Left lobe of liver (tissue), 2 donors: ENCODE results near the gene CD180. TPM values are rescaled to one million over a fixed set of nuclear protein-coding genes. Genes with fewer than 3 reads are reported as not detected.
"Not testable (repeated sequence)": the region's sequence is repeated elsewhere in the genome, so short reads cannot be mapped to it uniquely, and the experiment has no call there.

Source experiments
- ATAC-seq: fragments of 200-7000 bp; cut with Tn5 transposase; one replicate; pipeline ENCODE4 v1.9.1; 2020; ENCODE audit warnings: mild to moderate bottlenecking, moderate library complexity
- DNase-seq: peaks from one replicate; pipeline ENCODE4 v3.0.0-alpha.2; 2020; ENCODE audit warnings: low spot score
- total RNA-seq: library from RNA; stranded (reverse); gene quantifications from one replicate; pipeline ENCODE4 v1.2.1, GENCODE V29; 2021
- donor health status: DM: no; HTN: no; CAD: no; lungs with moderate emphysema.
- donor health status: DM: no; HTN: yes; CAD: no.

The CD180 gene
- total RNA-seq, 1 donor from 2014 or later = 0.38 TPM

GRCh38 chr5:67189931-67190330, 6.7 kb downstream of the CD180 start:
- DNase-seq (no peak), ATAC-seq (no peak)

DNA sequence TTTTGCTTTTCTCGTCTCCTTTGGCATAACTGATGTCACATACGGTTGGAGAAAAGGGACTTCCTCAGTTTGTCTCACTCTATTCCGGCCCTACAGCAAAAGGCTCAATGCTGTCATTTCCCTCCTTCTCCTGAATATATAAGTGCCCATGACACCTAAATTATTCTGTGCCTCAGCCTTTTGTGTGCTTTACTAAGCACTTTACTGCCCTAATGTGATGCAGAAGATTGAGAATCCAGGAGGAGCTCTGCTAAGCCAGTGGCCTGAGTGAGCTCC, 7.6 kb downstream of the CD180 start:
- DNase-seq (no peak), ATAC-seq (no peak)

- no peak for DNase-seq
- ATAC-seq = no peak
Measured at GRCh38 chr5:67188274-67189078, 8.1 kb downstream of the CD180 start.

DNA sequence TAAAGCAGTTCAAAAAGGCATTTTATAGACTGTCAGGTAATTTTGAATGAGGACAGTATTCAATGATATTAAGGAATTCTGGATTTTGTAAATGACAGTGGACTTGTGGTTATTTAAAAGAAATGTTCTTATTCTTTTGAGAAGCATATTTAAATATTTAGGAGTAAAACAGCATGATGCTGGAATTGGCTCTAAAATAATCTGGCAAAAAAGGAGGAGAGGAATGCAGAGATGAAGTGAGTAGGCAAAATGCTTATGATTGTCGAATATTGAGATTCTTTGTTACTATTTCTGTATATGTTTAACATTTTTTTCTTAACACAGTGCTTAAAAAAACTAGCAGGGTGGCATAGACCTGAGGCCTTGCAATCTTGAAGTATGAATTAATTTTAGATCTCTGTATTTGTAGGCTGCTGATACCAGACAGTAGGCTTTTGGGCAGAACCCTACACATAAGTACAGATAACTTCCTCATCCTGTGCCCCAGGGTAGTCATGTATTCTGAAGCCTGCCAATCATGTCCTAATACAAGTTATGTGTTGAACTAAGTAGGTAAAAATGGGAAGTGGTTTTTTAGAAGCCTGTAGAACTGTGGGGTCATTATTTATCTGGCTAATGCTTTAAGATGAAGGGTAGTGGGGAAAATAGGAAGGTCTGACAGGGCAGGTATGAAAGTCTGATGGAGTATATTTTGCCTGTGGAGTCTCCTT, 9.4 kb downstream of the CD180 start:
- ATAC-seq = peak; percentile 24
- no peak for DNase-seq

DNA sequence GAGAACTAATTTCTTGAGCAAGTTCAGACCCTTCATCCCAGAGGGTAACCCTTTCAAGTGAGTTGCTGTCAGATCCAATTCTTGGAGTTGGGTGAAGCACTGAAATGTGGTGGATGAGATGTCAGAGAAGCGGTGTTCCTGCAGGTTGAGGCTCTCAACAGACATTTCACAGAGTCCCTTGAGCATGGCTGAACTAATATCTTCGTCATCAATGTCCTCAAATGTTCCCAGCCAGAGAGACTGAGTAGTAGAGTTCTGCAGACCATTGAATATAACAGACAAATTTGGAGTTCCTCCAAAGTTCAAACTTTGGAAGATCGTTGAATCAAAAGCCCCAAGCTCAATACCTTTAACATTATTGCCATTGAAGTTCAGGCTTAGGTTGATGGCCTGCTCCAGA, 12.7 kb downstream of the CD180 start:
- DNase-seq (no peak), ATAC-seq (no peak)

DNA sequence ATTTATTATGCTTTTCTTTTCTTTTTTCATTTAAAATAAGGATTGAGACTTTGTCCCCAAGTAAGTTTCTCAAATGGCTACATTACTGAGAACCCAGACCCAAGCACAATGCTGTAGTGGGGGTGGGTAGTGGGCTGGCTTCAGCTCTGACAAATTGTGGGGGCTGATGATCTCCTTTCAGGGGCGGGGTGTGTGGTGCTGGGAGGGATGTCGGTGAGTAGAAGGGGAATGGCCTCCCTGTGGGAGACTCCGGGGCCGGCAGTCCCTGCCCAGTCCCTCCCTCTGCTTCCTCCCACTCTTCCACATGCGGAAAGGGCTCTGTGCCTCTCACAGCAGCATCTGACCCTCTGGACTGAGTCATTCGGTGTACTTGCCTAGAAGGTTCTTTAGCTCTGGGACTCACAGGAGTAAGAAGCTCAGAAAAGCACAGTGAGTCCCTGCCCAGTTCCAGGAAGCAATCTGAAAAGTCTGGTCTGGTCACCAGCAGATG, 14.3 kb downstream of the CD180 start:
- ATAC-seq (peak; percentile 74), DNase-seq (no peak)

GRCh38 chr5:67181648-67182221, 14.9 kb downstream of the CD180 start:
- DNase-seq (no peak), ATAC-seq (peak; percentile 44)

GRCh38 chr5:67179697-67180361, 16.8 kb downstream of the CD180 start:
- DNase-seq (no peak), ATAC-seq (no peak)

GRCh38 chr5:67178966-67179365, 17.6 kb downstream of the CD180 start:
- ATAC-seq = no peak
- no peak for DNase-seq

- ATAC-seq = no peak
- no peak for DNase-seq
Measured at GRCh38 chr5:67178085-67178484, 18.5 kb downstream of the CD180 start.

- no peak for ATAC-seq
Measured at GRCh38 chr5:67176936-67177335, 19.7 kb downstream of the CD180 start.

GRCh38 chr5:67173959-67174358, 22.6 kb downstream of the CD180 start:
- no peak for DNase-seq
- ATAC-seq = no peak

More at GRCh38 chr5:67176936-67177335, 19.7 kb downstream of the CD180 start:
- no peak for DNase-seq

DNA sequence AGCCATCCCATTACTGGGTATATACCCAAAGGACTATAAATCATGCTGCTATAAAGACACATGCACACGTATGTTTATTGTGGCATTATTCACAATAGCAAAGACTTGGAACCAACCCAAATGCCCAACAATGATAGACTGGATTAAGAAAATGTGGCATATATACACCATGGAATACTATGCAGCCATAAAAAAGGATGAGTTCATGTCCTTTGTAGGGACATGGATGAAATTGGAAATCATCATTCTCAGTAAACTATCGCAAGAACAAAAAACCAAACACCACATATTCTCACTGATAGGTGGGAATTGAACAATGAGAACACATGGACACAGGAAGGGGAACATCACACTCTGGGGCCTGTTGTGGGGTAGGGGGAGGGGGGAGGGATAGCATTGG, 23.2 kb downstream of the CD180 start:
- DNase-seq, ATAC-seq: not testable (repeated sequence)

GRCh38 chr5:67170767-67171166, 25.8 kb downstream of the CD180 start:
- DNase-seq = no peak
- no peak for ATAC-seq

- no peak for DNase-seq
- ATAC-seq = no peak
Measured at GRCh38 chr5:67168069-67168468, 28.5 kb downstream of the CD180 start.

DNA sequence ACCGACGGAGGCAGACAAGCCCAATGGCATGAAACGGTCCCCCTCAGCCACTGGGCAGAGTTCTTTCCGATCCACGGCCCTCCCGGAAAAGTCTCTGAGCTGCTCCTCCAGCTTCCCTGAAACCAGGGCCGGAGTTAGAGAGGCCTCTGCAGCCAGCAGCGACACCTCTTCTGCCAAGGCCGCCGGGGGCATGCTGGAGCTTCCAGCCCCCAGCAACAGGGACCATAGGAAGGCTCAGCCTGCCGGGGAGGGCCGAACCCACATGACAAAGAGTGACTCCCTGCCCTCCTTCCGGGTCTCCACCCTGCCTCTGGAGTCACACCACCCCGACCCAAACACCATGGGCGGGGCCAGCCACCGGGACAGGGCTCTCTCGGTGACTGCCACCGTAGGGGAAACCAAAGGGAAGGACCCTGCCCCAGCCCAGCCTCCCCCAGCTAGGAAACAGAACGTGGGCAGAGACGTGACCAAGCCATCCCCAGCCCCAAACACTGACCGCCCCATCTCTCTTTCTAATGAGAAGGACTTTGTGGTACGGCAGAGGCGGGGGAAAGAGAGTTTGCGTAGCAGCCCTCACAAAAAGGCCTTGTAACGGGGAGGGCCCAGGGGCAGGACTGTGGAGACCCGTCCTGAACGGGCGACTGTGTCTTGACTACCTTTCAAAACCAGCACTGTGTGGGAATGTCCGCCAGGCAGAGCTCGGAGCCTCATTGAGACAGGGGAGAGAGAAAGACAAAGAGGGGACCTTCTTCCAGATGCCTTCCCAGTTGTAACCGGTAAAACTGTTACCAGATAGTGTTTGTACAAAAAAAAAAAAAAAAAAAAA, 29.9 kb downstream of the CD180 start:
- peak; percentile 61 for ATAC-seq
- DNase-seq = no peak

DNA sequence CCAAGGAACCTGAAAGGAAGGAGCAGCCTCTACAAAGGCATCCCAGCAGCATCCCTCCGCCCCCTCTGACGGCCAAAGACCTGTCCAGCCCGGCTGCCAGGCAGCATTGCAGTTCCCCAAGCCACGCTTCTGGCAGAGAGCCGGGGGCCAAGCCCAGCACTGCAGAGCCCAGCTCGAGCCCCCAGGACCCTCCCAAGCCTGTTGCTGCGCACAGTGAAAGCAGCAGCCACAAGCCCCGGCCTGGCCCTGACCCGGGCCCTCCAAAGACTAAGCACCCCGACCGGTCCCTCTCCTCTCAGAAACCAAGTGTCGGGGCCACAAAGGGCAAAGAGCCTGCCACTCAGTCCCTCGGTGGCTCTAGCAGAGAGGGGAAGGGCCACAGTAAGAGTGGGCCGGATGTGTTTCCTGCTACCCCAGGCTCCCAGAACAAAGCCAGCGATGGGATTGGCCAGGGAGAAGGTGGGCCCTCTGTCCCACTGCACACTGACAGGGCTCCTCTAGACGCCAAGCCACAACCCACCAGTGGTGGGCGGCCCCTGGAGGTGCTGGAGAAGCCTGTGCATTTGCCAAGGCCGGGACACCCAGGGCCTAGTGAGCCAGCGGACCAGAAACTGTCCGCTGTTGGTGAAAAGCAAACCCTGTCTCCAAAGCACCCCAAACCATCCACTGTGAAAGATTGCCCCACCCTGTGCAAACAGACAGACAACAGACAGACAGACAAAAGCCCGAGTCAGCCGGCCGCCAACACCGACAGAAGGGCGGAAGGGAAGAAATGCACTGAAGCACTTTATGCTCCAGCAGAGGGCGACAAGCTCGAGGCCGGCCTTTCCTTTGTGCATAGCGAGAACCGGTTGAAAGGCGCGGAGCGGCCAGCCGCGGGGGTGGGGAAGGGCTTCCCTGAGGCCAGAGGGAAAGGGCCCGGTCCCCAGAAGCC, 30.8 kb downstream of the CD180 start:
- ATAC-seq (peak; percentile 78), DNase-seq (peak; percentile 70)

- no peak for ATAC-seq
- no peak for DNase-seq
Measured at GRCh38 chr5:67164856-67165525, 31.6 kb downstream of the CD180 start.
